Bronchial epithelial cell (primary cell): ENCODE measurements around the gene CABLES1. TPM values are rescaled to one million over a fixed set of nuclear protein-coding genes. Genes with fewer than 3 reads are reported as not detected.
A peak's percentile ranks its signal among the peaks of the same experiment; 100 is the strongest.

Source experiments
- DNase-seq: peaks from one replicate; pipeline ENCODE4 v3.0.0-alpha.2; 2010; ENCODE audit warnings: low read depth
- FAIRE-seq: peaks from 2 replicates; lab custom pipeline; 2011; peaks lifted over from hg19 to GRCh38; lab: Jason Lieb, UNC
- H3K27me3 ChIP-seq: 2 replicates; pipeline ENCODE4 v1.5.1; 2011; ENCODE audit warnings: low read length; ENCODE audit not compliant: control insufficient read depth, insufficient read depth
- H3K36me3 ChIP-seq: 2 replicates; pipeline ENCODE4 v1.5.1; 2011; ENCODE audit warnings: low read length; ENCODE audit not compliant: control insufficient read depth, insufficient read depth
- H3K4me3 ChIP-seq: 2 replicates; pipeline ENCODE4 v1.5.1; 2011; ENCODE audit warnings: mild to moderate bottlenecking, low read depth, low read length, control low read depth
- total RNA-seq: library from RNA; depleted of rRNA; stranded (reverse); fragments of >200 nt; gene quantifications from 2 replicates; pipeline ENCODE4 v1.2.1, GENCODE V29; 2014
- TF ChIP-seq, protein P1 (sequence below): IDR thresholded peaks from 2 replicates; pipeline ENCODE4 v1.5.1; 2011; ENCODE audit warnings: mild to moderate bottlenecking, moderate library complexity, low read length, control low read depth, inconsistent platforms; ENCODE audit not compliant: insufficient read depth, severe bottlenecking

The CABLES1 gene
- total RNA-seq, 1 donor from 2014 or later: 0.26 TPM

- Histone ChIP-seq H3K4me3 (no peak overlapping the region), H3K36me3 (no peaks in the 10 kb centered on the region), H3K27me3 (peaks cover 4% of the 10 kb centered on the region)
- DNase-seq: no peak
- no peak for FAIRE-seq
- TF ChIP-seq, protein P1, sequence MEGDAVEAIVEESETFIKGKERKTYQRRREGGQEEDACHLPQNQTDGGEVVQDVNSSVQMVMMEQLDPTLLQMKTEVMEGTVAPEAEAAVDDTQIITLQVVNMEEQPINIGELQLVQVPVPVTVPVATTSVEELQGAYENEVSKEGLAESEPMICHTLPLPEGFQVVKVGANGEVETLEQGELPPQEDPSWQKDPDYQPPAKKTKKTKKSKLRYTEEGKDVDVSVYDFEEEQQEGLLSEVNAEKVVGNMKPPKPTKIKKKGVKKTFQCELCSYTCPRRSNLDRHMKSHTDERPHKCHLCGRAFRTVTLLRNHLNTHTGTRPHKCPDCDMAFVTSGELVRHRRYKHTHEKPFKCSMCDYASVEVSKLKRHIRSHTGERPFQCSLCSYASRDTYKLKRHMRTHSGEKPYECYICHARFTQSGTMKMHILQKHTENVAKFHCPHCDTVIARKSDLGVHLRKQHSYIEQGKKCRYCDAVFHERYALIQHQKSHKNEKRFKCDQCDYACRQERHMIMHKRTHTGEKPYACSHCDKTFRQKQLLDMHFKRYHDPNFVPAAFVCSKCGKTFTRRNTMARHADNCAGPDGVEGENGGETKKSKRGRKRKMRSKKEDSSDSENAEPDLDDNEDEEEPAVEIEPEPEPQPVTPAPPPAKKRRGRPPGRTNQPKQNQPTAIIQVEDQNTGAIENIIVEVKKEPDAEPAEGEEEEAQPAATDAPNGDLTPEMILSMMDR: no peak
Observed at GRCh38 chr18:23201741-23202140, 66.5 kb downstream of the CABLES1 start.

DNA sequence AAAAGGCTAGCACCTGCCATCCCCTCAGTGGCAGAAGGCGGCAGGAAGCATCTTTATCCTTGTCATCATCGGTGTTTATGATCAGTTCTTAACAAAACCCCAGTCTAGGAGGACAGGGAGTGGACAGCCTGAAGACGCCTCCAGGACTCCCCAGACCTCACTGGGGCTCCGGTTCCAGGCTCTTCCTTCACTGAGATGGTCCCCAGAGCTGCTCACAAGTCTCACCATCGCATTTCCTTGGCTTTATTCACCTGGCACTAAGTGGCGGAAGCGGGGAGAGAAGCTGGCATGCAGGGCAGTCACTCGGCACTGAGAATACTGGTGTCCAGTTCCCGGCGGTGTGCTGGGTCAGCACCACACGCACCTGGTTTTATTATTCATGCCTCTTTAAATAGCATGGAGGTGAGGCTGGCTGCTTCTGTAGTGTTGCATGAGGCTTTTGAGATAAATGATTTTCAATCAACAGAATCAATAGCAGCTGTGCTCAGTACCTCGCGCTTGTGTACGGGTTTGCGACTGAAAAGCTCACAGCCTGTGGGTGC, 68.7 kb downstream of the CABLES1 start:
- Histone ChIP-seq H3K36me3 (no peaks in the 10 kb centered on the region), H3K27me3 (peaks cover 2% of the 10 kb centered on the region), H3K4me3 (no peak overlapping the region)
- FAIRE-seq (no peak), DNase-seq (no peak)
- TF ChIP-seq, protein P1: no peak

- no peaks in the 10 kb centered on the region for H3K36me3 ChIP-seq
- TF ChIP-seq, protein P1: no peak
- DNase-seq (no peak), FAIRE-seq (no peak)
- H3K4me3 ChIP-seq: no peak overlapping the region
- peaks cover 2% of the 10 kb centered on the region for H3K27me3 ChIP-seq
Observed at GRCh38 chr18:23204589-23205235, 69.4 kb downstream of the CABLES1 start.

- H3K4me3 ChIP-seq: no peak overlapping the region
- TF ChIP-seq, protein P1: no peak
- no peaks in the 10 kb centered on the region for H3K36me3 ChIP-seq
- no peak for DNase-seq
- FAIRE-seq: no peak
- H3K27me3 ChIP-seq: peaks cover 2% of the 10 kb centered on the region
Observed at GRCh38 chr18:23205980-23206379, 70.7 kb downstream of the CABLES1 start.

DNA sequence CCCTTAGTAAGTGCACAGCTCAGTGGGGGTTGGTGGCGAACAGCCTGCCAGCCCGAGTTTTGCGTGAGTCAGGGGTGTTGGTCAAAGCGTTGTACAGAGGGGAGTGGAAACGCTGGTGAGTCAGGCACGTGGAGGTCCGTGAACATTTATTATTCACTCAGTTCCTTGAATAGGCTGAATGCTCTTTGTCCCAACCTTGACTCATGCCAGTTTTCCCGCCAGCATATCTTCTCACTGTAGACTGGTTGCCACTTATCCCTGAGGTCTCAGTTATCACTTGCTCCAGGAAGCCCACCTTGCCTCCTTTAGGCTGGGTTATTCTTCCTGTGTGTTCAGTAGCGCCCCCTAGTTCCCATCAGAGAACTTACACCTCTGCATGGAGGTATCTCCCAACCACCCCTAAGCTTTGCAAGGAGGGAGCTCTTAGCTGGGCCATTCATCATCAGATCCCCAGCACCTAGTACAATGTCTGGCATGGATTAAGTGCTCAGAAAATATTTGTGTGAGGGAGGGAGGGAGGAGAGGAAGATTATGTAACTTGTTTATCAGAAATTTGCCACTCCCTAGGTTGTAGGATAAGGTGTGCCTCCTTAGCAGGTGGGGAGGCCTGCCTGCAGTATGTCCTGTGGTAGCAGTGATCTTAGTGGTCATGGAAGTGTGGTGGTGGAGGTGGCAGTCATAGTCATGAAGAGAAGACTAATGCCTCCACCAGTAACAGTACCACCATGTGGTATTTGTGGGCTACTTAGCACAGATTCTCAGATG, 72.1 kb downstream of the CABLES1 start:
- FAIRE-seq (no peak), DNase-seq (no peak)
- H3K36me3 ChIP-seq: no peaks in the 10 kb centered on the region
- H3K4me3 ChIP-seq: no peak overlapping the region
- H3K27me3 ChIP-seq: peaks cover 2% of the 10 kb centered on the region
- TF ChIP-seq, protein P1: peak; percentile 14
